Measurements from ENCODE around the gene PTPRG.
A peak's percentile ranks its signal among the peaks of the same experiment; 100 is the strongest.

PTPRG gene

GRCh38 chr3:61570813-61571212, 9.4 kb downstream of the PTPRG start:
- no peak for TF ChIP-seq CTCF (IDR thresholded peaks at IDR 0.05; ENCODE audit: low read depth, low read length)

DNA sequence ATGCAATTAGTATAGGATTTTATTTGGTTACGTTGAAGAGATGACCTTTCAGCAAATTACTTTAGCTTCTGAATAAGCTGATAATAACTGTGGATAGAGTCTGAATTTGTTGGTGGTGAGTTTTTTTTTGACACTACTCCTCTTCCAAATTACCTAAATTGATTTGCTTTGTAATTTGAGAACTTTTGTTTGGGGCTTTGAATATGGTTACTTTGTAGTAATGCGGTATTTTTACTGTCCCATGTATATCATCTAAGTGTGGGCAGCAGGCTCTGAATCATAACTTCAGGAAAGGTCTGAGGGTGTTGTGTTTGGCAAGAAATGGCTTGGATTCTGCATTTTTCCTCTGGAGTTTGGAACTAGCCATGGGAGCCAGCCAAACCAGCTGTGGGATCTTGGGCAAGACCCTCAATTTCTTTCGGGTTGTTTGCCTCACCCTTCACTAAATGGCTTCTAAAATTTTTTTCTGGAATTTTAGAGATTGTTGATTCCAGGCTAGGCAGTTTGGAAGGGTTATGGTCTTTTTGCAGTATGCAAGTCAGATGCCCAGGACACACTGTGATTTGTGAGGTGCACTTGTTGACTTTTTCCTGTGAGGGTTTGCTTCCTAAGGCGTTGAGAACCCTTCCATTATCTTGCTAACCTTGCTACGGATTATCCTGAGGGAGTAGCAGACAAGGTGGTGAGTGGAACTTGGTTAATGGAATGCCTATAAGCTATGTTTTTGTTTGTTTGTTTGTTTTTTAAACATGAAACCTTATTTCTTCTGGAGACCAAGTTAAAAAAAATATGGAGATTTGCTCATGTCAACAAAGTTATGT, 10.4 kb downstream of the PTPRG start:
- peak; percentile 62 for DNase-seq (ENCODE audit: extremely low read depth, low read depth)

More at GRCh38 chr3:61570813-61571212, 9.4 kb downstream of the PTPRG start:
- no peak for DNase-seq (ENCODE audit: extremely low read depth, low read depth)

GRCh38 chr3:61572879-61573278, 11.5 kb downstream of the PTPRG start:
- TF ChIP-seq CTCF (IDR thresholded peaks at IDR 0.05; ENCODE audit: low read depth, low read length) = no peak
- DNase-seq (ENCODE audit: extremely low read depth, low read depth) = no peak

More for the DNA sequence above, 10.4 kb downstream of the PTPRG start:
- TF ChIP-seq CTCF (IDR thresholded peaks at IDR 0.05; ENCODE audit: low read depth, low read length) = no peak

DNA sequence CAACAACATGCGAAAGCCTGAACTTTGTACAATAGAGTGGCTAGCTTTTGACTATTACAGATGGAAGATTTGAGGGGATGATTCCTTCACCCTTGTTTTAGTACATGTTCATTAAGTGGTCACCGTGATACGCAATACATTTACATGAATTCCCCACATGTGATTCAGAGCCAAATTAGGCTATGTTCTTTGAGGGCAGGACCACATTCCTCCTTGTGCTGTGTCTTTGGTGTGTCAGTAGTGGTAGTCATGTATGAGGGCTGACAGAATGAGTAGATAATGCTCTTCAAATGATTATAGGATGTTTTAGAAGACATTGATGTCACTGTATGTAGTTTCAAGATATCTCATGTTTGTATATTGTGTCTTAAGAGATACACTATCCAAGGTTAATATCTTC, 12.1 kb downstream of the PTPRG start:
- DNase-seq (ENCODE audit: extremely low read depth, low read depth) = no peak
- TF ChIP-seq CTCF (IDR thresholded peaks at IDR 0.05; ENCODE audit: low read depth, low read length) = no peak

DNA sequence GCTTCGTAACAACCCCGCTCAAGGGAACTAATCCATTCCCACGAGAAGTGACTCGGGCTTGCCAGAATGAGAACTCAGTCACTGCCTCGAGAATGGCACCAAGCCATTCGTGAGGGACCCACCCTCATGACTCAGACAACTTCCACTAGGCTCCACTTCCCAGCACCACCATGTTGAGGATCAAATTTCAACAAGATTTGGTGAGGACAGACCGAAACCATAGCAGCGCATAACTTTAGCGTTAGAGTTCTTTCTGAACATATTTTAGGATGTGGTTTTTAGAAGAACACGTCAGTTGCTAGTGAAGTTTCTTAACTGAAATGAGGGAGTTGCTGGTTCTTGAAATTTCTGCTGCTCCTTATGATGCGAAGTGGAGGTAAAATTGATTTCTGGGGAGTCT, 13.5 kb downstream of the PTPRG start:
- peak; percentile 93 for DNase-seq (ENCODE audit: extremely low read depth, low read depth)
- TF ChIP-seq CTCF (IDR thresholded peaks at IDR 0.05; ENCODE audit: low read depth, low read length) = no peak

DNA sequence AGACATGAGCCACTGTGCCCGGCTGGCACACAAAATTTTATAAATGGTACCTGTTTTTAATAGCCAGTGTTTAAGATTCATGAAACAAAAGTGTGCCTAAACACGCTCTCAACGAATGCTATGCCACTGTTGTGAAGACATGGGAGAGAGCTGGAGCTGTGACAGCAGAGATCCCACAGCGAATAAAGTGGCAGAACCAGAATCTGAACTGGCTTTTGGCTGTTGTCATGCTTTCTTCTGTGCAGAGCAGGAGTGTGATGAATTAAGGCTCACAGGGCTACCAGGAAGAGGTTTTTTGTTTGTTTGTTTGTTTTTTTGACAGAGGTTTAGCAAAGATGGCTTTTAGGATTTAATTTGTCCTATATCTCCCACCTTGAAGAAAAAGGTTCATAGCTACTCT, 14.5 kb downstream of the PTPRG start:
- DNase-seq (ENCODE audit: extremely low read depth, low read depth) = no peak
- TF ChIP-seq CTCF (IDR thresholded peaks at IDR 0.05; ENCODE audit: low read depth, low read length) = no peak

DNA sequence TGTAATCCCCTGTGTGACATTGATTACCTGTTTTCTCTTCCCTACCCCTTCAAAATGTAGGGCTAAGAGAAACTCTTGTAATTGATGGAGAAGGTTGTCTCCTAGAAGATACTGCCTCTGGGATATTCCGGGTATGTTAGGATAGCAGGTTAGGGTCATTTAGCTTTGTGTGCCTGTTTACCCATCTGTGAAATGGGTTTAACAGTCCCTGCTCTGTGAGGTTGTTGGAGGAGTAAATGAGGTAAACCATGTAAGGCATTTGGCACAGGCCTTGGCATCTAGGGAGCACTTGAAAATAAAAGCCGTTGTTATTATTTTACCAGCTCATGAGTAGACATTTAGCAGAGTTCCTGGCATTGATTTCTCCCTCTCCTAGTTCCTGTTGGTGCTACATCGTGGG, 16.4 kb downstream of the PTPRG start:
- no peak for TF ChIP-seq CTCF (IDR thresholded peaks at IDR 0.05; ENCODE audit: low read depth, low read length)
- DNase-seq (ENCODE audit: extremely low read depth, low read depth) = no peak
